GM21360 (cell line): Measurements from ENCODE around the gene COL28A1.

Source experiments
- ATAC-seq: cut with Tn5 transposase; IDR thresholded peaks from one replicate; pipeline ENCODE4 v1.9.1; 2021; ENCODE audit warnings: mild to moderate bottlenecking, moderate library complexity; ENCODE audit not compliant: unreplicated experiment

Gene COL28A1

DNA sequence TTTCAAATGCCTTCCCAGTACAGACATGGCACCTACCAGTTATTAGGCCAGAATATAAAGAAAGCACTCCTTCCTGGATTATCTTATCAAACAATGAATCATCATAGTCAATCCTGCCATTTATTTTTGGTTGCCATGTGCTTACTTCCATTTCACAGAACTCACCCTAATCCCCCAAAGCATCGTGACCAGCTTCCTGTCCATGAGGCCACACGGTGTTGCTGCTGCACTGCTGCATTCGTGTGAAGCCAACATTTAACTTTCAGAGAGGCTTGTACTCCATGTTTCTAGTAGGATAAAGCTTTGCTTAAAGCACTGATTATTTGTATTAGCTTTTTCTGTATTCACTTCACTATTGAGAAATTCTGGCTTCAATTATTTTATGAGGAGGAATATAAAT, 14.4 kb downstream of the COL28A1 start:
- no peak for ATAC-seq

DNA sequence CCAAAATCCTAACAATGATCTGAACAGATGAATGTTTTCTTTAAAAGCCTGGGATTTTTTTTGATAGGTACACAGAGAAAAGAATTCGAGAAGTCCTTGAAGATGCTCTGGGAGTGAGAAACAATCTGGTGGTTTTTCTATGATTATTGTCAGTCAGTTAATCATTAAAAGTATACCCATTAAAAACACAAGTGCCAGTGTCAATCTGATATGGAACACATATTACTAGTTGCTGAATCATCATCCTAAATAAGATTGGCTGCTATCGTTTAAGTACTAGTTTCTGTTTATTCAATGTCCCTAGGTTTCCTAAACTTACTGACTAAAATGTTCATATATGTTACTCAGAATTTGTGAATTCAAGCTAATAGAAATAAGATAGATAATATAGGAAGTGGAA, 16.1 kb downstream of the COL28A1 start:
- ATAC-seq = no peak

DNA sequence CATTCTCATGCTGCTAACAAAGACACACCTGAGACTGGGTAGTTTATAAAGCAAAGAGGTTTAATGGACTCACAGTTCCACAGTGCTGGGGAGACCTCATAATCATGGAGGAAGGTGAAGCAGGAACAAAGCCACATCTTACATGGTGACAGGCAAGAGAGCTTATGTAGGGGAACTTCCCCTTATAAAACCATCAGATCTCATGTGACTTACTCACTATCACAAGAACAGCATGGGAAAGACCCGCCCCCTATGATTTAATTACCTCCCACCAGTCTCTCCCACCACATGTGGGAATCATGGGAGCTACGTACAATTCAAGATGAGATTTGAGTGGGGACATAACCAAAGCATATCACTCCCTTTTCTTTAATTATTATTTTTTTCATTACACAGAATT, 16.6 kb downstream of the COL28A1 start:
- ATAC-seq = no peak

DNA sequence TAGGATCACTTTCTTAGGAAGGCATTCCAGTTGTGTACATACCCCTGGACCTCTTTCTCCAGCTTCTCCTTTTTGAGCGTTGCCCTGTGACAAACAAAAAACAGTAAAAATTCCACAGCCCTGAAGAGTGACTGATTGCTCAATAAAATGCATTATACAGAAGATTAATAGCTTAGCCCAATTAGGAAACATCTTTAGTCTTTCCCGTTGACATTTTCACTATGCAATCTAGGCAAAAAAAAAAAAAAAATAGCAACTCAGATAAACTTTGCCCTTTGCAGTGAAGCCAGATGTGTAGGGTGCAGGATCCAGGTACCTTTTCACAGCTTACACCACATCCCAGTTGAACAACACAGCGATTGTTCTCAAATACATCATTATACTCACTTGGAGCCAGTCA, 17.9 kb downstream of the COL28A1 start:
- no peak for ATAC-seq

DNA sequence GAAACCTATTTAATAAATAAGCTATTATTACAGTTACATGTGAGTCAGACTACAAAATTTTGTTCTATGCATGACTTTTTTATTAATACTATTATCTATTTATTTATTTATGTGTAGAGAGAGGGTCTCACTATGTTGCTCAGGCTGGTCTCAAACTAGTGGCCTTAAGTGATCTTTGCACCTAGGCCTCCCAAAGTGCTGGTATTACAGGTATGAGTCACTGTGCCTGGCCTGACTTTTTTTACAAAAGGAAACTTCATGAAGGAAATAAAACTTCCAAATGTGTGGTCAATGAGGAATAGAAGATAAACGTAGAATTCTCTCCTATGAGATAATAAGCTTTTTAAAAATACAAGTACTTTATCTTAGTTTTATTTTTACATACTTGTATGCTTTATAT, 19.0 kb downstream of the COL28A1 start:
- no peak for ATAC-seq

DNA sequence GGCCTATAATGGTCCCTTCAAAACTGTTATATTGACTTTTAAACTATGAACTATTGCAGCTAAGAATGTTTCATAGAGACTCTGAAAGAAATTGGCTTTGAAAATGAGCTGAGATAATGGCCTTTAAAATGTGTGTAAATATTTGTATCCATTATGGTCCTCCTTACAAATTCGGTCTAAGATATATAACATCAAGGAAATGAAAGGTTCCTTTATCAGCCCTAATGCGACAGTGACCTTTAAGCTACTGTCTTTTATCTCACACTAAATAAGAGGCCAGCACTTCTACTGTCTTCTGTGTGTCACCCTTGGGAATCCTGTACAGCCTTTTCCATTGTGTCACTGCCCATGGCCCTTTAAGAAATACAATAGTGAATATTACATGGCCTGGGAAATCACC, 19.5 kb downstream of the COL28A1 start:
- no peak for ATAC-seq

DNA sequence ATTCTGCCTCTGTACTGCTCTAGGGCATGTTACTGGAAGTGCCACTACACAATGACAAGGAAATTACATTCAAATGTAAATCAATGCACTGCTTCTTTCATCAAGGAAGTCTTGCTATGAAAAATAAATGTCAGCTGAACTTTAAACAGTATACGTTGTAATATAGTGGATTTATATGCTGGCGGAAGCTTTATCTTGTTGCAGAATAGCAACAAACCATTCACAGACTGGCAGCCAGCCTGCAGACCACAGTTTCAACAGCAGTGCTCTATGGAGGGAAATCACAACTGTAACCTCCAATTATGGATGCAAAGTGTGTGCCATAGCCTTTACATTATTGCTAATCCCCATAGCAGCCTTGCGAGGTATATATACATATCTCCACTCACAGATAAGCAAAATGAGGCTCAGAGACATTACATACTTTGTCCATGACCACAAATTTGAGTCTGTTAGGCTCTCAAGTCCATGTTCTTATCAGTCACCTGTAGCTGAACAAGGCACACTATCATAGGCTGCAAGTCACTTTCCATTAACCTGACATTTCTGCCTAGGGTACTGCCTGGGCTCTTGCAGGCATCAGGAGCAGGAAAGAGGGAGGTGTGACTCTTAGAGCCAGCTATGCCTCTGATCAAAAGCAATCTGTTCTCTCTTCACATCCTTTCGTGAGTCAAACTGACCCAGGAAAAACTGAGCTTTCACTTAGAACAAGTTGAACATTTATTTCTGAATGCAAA, 22.6 kb downstream of the COL28A1 start:
- no peak for ATAC-seq

DNA sequence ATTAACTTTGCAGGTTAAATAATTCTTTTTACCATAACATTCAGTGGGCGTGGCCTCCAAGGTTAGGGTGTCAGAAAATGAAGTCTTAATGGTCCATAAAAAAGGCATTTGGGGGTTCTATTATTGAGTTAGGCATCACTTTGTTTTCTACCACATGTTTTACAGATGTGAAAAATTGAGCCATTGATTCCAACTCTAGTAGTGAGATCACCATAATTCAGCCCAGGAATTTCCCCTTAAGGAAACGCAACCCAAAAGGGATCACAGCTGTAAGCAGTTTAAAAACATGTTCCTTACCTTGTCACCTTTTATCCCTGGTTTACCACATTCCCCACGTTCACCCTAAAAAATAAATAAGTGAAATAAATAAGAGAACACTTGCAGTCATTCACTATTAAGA, 24.9 kb downstream of the COL28A1 start:
- ATAC-seq = no peak

DNA sequence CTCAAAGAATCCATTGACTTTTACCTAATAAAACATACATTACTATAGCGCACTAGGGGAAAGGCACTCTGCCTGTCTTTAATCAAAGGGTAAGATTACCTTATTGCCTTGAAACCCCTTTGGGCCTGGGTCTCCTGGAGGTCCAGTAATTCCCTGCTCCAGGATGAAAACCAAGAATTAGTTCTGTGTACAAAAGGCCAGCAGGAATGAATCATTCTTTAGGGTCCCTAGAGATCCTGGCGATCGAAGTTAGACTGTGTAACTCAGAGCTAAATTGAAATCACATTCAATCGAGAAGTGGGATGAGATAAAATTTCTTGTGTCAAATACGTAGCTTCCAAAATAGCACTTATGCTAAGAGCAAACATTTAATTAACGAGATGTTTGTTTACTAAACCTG, 29.8 kb downstream of the COL28A1 start:
- ATAC-seq = no peak

DNA sequence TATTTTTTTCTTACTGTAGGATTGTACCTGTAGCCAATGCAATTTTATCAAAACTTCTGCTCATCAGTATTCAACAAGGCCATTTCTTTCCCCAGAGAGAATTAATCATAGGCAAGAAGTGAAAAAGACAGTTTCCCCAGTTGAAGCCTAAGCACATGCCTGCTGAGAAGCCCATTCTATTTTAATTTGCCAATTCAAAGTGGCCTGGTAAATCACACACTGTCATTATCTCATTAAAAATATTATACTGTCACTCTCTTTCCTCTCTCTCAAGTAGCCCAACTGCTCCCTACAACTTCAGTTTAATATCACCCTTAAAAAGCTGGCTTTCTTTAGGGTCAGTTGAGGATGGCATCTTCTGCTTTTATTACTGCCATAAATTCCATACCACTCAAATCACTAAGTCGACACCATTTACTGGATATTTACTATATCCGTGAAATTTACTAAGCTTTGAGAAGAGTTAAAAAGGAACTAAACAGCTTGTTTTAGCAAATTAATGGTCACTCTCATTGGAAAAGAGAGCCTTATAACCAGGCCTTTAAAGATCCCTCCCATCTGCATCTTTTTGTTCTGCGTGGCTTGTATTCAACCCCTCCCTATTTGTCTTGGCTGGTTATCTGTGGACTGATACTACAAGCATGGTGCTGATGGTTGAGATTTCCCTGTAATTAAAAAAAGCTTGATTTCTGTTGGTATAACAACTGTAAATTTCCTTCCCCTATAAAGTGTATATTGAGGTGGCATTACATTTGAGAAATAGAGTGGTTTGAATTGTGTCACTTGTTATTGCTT, 30.6 kb downstream of the COL28A1 start:
- ATAC-seq = no peak

DNA sequence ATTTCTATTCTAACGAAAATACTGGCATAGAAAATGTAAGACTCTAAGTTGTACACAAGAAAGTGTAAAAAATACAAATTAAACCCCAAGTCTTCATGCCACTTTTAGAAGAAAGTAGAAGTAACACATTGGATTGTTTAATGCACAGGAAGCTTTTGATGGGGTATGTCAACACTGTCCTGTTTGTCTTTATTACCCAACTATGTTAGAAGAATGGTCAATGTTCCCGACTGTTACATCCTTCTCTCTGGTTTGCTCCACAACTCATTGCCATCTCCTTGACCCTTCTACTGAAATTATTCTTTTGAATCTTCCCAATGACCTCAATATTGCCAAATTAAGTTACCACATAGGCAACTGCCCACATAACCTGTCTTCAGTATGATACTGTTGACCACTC, 35.8 kb downstream of the COL28A1 start:
- ATAC-seq = no peak

DNA sequence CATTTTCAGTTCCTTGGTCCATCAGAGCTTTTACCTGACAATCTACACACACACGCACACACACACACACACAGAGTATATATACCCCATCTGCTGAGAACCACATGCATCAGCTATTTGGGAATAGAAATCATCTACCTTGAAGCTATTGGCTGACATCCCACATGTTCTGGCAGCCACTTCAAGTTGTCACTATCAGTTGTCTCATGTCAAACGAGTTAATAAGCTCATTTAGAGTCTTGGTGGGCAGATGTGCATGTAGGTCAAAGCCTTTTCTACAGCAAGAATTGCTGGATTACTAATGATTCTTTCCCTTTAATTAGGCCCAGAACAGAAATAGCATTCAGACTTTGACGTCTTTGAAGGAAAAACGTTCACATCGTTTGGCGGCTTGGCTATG, 36.8 kb downstream of the COL28A1 start:
- no peak for ATAC-seq

DNA sequence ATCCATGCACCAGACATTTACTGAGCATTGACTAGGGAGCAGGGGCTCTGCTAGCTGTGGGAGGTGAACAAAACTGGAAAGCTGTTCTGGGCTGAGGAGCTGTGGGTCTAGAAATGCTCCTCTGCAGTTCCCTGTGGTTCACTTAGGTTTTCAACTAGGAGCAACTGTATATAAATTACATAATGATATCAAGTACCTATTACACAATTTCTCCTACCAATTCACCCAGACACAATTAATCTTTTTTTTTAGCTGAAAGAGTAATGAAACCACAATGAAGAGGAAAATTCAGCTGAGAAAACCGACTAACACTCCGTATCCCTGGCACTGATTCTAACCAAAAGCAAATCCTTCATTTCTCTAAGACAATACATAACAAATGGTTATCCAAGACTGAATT, 39.4 kb downstream of the COL28A1 start:
- ATAC-seq = no peak

DNA sequence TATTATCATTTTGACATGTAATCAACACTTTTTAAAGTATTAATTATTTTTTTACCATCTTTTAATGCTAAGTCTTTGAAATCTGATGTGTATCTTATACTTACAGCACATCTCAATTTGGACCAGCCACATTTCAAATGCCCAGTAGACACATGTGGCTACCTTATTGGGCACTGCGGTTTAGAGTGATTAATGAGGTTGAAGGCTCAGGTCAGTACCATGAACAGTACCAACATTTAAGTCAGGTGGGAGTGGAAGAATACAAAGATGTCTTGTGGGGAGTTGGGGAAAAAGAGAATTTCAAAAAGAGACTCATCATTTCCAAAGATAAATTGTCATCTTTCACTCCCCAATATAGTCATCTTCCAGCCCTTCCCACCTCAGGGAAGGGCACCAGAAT, 40.5 kb downstream of the COL28A1 start:
- no peak for ATAC-seq

DNA sequence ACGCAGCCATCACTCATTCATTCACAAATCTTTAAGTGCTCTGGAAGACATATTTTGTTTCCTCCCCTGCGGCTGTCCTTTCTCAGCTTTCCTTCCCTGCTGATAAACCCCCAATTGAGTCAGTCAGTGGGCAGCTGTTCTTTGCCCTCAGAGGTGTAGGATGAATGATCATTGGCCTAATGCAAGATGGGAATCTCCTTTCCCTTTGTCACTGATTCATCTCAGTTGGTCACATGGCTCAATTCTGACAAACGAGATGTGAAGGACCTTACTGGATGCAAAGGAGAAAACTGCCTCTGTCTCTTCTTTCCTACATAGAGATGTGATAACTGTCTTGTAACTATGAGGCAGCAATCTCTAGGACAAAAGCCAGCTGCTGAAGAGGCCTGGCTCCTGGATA, 44.6 kb downstream of the COL28A1 start:
- ATAC-seq = no peak

DNA sequence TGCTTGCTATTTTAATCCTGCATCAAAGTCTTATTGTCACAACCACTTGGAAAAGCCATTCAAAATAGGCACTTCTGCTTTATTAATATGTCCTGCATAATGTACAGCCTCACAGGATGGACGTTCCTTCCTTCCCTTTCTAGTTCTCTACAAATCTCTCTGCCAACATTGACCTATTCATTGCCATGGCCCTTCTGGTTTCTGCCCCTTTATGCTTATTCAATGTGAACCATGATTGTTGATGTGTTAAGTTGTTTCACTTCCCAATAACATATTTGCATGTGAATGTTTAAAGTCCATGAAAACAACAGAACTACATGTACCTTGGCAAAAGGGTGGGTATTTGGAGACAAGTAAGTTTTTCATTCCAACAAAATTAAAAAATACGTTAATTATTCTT, 45.7 kb downstream of the COL28A1 start:
- no peak for ATAC-seq

DNA sequence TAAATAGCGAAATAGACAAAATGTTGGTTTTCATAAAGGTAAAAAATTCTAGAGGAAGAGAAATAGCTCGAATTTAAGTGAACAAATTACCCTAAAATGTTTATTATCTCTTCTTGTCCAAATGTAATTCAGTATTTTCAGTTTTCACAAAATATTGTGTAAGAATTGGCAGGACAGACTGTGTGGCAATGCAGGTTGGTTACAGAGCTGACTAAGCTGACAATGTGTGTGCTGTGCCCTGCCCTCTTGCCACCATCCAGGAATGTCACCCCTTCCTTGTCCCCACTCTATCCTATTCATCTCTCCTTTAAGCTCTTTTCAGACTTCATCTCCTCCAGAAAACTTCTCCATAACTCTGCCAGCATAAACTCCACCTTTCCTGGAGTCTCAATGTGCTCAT, 46.1 kb downstream of the COL28A1 start:
- no peak for ATAC-seq

DNA sequence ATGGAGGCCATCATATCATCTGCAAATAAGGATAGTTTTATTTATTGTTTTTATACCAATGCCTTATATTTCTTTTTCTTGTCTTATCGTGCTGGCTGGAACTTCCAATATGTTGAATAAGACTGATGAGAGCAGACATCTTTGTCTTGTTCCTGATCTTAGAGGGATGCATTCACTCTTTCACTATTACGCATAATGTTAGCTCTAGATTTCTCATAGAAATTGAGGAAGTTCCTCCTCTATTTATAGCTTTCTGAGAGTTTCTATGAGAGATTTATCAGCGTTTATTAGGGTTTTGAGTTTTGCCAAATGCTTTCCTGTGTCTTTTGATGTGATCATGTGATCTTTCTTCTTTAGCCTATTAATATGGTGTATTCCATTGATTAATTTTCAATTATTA, 49.3 kb downstream of the COL28A1 start:
- ATAC-seq = peak; percentile 68

DNA sequence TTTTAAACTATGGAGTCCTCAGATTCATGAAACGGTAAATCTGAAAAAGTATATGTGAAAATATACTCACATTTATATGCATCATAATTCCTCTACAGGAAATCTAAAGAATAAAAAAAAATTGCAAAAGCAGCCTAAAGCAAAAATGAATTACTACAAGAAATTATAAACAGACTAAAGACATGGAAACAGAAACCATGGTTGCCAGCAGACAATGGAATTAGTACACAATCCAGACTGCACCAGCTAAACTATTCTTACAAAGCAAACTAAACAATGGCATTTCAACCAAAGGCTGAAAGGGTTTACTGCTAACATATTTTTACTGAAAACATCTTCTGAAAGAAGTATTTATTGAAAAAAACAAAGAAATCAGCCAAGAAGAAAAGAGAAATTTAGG, 51.6 kb downstream of the COL28A1 start:
- ATAC-seq = no peak

DNA sequence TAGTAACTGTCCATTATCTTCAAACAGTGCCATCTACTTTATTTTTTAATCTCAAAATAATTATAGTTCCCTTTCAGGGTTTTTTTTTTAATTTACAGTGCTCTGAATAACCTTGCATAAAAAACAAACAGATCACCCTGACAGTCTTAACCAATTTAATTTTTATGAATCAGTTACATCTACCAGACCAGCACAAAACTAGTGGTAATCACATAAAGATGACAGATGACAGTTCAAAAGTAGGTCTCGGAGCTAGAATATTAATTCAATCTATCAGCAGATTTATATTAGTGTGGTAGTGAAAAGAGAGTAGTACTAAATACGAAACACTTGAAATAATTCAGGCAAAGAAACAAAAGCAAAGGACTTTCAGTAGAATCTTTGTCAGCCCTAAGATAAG, 53.9 kb downstream of the COL28A1 start:
- no peak for ATAC-seq

DNA sequence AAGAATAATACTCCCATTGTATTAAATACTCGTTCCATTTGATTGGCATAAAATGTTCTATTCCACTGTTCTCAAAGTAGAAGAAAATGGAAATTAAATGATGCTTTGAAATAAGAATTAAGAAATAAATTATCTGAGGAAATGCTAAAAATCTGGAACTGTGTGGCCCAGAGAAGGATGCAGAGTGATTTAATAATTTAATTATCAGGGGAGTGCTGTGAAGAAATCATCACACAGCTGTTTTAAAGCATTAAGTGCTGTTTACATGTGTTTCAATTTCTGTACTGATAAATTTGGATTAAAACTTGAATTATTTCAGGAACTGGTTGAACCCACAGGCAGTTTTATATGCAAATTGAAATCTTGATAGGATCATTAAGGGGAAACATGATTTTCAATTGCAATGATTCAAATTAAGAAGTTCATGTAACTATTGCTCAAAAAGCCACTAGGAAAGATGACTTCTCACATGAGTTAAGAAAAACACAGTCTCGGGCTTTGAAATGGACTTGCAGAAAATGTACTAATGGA, 56.3 kb downstream of the COL28A1 start:
- ATAC-seq = no peak

DNA sequence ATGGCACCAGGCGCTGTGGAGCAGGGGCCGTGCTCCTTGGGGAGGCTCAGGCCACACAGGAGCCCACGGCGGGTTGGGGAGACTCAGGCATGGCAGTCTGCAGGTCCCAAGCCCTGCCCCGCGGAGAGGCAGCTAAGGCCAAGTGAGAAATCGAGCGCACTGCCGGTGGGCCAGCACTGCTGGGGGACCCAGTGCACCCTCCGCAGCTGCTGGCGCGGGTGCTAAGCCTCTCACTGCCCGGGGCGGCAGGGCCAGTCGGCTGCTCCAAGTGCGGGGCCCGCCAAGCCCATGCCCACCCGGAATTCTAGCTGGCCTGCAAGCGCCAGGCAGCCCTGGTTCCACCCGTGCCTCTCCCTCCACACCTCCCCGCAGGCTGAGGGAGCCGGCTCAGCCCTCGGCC, 57.1 kb downstream of the COL28A1 start:
- no peak for ATAC-seq
